HG03060 (cell line): ENCODE results near the gene PLCD4.

Experiments
- ATAC-seq: cut with Tn5 transposase; IDR thresholded peaks from one replicate; pipeline ENCODE4 v1.9.1; 2021; ENCODE audit warnings: low read depth, moderate number of reproducible peaks; ENCODE audit not compliant: unreplicated experiment

PLCD4 gene

DNA sequence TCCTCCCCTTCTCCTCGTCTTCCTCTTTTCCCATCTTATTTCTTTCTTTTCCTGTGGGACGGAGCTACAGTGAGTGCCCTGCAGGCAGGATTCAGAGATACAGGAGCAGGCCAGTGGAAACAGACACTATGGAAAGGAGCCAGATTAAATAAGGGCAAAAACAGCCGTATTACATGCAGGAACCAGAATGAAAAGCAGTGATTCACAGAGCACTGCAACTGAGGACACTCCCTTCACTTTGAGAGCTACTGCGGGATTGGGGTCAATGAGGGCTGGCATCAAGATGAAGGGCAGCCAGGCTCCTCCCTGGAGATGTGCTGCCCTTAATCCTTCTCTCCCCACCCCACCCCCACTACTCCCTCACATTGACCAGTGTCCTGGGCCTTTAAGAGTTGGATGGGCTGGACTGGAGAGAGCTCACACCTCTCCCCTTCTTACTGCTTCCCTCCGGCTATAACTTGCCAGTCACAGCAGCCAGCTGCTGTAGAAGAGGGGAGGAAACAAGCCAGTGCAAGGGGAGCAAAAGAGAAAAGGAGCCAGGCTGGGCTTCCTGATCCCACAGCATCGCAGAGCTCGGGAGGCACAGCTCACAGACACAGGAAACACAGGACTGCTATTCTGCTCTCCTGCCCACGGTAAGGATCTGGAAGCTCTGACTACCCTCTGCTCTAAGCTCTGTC is at the start of gene PLCD4:
Gene PLCD4 (plus strand): TSS at position 464 of the 680 bp plus-strand sequence. CDS start 7,841 bp downstream, outside the sequence.
- ATAC-seq, result no peak

GRCh38 chr2:218557941-218558340 is 49.8 kb upstream of the PLCD4 start:
- no peak for ATAC-seq

- no peak for ATAC-seq
Measured at GRCh38 chr2:218558986-218559385, 48.7 kb upstream of the PLCD4 start.

DNA sequence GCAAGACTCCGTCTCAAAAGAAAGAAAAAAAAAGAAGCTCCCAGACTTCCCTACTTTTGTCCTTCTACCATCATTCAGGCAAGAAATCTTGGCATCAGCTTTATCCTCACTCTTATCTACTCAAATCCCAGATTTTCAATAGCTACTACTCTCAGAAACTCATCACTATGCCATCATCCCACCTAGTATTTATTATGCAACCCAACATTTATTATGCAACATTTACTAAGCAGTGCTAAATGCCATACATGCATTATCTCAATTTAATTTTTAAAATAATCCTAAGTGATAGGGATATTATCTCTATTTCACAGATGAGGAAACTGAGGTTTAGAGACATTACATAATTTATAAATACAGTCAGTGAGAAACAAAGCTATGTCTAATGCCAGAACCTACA is 43.6 kb upstream of the PLCD4 start:
- no peak for ATAC-seq

- ATAC-seq, result no peak
Measured at GRCh38 chr2:218566296-218566695, 41.4 kb upstream of the PLCD4 start.

GRCh38 chr2:218567797-218568189 is 39.9 kb upstream of the PLCD4 start:
- peak; percentile 18 for ATAC-seq

GRCh38 chr2:218568190-218569037 is 39.3 kb upstream of the PLCD4 start, which contains the start of the genes CNOT9 and USP37:
Gene CNOT9 (plus strand): TSS chr2:218568839. CDS start chr2:218568955, 116 bp downstream.
Gene USP37 (minus strand): TSS chr2:218568351. CDS start chr2:218558653, 9,698 bp downstream.
- peak; percentile 62 for ATAC-seq

DNA sequence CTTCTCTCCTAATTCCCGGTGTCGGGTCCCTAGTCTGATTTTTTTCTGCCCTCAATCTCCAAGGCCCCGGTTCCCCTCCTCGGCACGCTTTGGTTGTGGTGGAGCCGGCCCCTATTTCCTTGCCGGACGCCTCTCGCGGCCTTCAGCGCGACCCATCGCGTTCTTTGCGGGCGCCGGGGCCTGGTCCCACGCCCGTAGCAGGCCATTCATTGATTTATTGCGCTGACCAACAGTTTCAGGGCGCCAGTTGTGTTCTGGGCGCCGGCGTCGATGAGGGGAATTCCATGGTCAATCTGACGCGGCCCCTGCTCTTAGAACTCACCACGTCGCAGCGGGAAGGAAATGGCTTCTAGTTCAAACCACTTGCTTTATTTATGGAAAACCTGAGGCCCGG is 38.7 kb upstream of the PLCD4 start:
- peak; percentile 15 for ATAC-seq

DNA sequence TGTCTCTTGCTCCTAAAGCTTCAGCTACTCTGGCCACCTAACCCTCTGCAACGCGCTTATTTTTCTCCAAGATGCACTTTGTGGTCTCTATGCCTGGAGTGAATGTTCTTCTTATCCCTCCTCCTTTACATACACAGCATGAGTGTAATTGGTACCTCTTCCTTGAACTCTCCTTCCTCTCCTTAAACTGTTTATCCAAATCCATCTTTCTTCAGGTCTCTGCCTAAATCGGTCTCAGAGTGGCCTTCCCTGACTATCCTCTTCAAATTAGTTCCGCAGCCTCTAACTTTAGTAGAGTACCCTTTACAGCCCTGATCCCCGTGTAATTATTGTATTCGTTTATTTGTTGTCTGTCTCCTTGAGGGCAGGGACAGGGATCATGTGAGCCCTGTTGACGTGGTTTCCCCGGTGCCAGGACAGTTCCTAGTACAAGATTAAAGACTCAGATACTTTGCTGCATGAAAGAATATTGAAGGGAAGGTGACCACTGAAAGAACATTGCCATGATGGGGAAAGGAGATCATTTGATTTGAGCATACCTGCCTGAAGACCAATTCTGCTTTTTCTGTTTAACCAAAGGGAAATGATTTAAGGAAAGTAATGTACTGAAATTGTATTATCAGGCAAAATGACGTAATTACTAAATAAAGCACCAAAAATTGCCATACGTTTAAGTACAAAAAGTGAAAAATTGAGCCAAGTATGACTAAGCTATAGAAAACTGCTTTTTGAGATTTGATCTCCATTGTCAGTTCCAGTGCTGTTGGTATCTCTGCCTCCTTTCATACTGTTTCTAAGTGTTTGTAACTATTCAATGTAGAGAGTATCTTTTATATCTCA is 37.8 kb upstream of the PLCD4 start:
- no peak for ATAC-seq

GRCh38 chr2:218570850-218571249 is 36.8 kb upstream of the PLCD4 start:
- ATAC-seq, result no peak

DNA sequence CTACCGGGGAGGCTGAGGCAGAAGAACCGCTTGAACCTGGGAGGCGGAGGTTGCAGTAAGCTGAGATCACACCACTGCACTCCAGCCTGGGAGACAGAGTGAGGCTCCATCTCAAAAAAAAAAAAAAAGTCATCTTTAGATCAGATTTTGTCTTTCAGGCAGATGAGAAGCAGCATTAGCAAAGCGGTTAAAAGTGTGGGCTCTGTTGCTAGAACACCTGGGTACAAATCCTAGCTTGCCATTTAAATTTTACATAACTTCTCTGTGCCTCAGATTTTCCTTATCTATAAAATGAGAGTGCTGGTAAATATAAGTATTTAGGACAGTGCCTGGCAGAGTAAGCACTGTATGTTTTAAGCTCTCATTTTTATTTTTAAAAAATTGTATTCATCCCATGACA is 30.8 kb upstream of the PLCD4 start:
- ATAC-seq, result no peak

GRCh38 chr2:218577482-218578220 is 30.0 kb upstream of the PLCD4 start:
- ATAC-seq, result no peak

DNA sequence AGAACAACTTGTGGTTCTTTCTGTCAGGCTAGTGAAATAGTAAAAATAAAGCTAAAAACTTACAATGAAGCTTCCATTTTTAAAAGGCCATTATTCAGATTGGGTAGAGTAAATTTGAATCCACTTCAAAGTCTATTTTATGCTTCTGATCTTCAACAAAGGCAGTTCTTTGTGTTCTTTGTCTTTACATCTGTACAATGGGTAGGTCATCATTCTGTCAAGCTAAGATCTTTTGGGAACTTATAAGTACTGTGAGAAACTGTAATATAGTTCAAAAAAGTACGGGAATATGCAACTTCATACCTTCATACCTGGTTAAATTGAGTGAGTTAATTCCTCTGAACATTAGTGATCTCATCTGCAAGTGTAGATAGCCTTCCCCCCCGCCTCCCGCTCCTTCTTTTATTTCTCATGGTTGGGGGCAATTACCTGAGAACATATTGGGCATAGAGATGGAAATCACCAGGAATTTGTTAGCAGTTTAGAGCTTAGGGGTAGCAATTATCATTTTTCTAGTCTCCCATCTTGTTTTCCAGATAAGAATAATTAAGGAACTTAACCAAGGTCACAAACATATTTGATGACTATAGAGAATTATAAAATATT is 29.3 kb upstream of the PLCD4 start:
- ATAC-seq, result no peak

GRCh38 chr2:218582076-218582475 is 25.6 kb upstream of the PLCD4 start:
- ATAC-seq, result peak; percentile 79

- no peak for ATAC-seq
Measured at GRCh38 chr2:218583983-218584850, 23.5 kb upstream of the PLCD4 start.

DNA sequence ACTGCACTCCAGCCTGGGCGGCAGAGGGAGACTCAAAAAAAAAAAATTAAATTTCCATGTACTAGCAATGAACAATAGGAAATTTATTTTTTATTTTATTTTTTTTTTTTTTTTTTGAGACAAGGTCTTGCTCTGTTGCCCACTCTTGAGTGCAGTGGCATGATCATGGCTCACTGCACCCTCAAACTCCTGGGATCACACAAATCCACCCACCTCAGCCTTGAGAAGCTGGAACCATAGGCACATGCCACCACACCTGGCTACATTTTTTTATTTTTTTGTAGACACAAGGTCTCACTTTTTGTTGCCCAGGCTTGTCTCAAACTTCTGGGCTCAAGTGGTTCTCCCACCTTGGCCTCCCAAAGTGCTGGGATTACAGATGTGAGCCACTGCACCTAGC is 22.2 kb upstream of the PLCD4 start:
- no peak for ATAC-seq

- ATAC-seq, result no peak
Measured at GRCh38 chr2:218605432-218605831, 2.3 kb upstream of the PLCD4 start.

DNA sequence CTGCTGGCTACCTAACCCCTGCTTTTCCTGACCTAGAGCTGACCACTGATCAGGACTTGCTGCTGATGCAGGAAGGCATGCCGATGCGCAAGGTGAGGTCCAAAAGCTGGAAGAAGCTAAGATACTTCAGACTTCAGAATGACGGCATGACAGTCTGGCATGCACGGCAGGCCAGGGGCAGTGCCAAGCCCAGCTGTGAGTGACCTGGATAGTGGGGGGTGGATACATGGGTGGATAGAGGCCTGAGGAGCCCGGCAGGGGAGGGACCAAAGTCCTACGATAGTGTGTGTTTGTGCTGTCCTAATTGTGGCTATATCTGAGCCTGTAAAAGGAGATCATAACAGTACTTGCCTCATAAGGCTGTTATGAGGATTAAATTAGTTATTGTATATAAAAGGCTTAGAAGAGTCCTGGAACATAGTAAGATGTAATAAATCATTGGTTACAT is 8.2 kb downstream of the PLCD4 start:
- no peak for ATAC-seq
